Central memory CD8-positive, alpha-beta T cell (primary cell): ENCODE data around the gene SEMA3G.

Experiments used
- ATAC-seq: fragments of 150-1000 bp; cut with Tn5 transposase; replicated peaks from 2 replicates; pipeline ENCODE4 v1.10.0; 2022; ENCODE audit warnings: mild to moderate bottlenecking, moderate FRiP score, moderate number of reproducible peaks; ENCODE audit not compliant: poor library complexity, severe bottlenecking; ENCODE audit errors: extremely low read depth
- DNase-seq, 2 donors: peaks; one replicate each; pipeline ENCODE4 v3.0.0; 2021; ENCODE audit warnings: low spot score in 2 of 2
- H3K27ac Mint-ChIP-seq: one replicate; pipeline ENCODE4 v1.8.0; 2022; ENCODE audit warnings: low read depth, mild to moderate bottlenecking, moderate library complexity, mixed read lengths
- H3K27me3 Mint-ChIP-seq: one replicate; pipeline ENCODE4 v1.8.0; 2022; ENCODE audit warnings: mixed read lengths
- H3K36me3 Mint-ChIP-seq: one replicate; pipeline ENCODE4 v1.8.0; 2022; ENCODE audit warnings: mild to moderate bottlenecking, moderate library complexity, mixed read lengths; ENCODE audit not compliant: insufficient read depth
- H3K4me1 Mint-ChIP-seq: one replicate; pipeline ENCODE4 v1.8.0; 2022; ENCODE audit warnings: mixed read lengths
- H3K4me3 Mint-ChIP-seq: one replicate; pipeline ENCODE4 v1.8.0; 2022; ENCODE audit warnings: mild to moderate bottlenecking, moderate library complexity, mixed read lengths
- H3K9me3 Mint-ChIP-seq: one replicate; pipeline ENCODE4 v1.8.0; 2022; ENCODE audit warnings: mixed read lengths

Gene SEMA3G

DNA sequence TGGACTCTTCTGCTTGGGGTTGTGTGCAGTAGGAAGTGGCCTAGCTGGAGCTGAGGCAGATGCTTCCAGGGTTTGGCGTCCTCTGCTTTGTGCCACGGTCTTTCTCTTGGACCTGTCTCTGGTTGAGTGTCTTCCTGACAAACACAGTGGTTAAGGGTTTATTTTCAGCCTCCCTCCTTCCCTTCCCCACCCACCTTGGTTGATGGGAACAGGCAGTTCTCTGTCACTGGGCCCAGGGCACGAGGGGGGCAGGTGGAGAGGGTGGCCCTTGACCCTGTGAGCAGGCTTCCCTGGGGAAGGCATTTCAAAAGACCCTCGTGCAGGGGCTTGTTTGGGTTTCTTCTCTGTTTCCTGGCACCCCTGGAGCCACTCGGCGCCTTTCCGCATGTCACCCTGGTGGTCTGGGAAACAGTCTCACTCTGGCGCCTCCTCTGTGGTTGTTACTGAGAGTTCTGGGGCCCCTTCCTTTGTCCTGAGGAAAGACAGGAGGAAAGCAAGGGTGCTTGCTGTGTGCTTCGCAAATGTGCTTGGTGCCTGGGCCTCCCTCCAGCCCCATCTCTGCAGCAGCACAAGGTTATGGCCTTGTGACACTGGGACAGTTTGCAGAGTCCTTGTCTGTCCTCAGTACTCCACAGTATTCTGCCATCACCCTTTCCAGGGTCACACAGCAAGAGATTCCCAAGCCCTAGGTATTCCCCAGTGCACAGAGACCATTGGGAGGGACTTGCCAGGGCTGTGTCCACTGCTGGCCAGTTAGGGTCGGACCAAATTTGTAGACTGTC lies 40.0 kb upstream of the SEMA3G start:
- H3K4me3 Mint-ChIP-seq = no peak overlapping the region

DNA sequence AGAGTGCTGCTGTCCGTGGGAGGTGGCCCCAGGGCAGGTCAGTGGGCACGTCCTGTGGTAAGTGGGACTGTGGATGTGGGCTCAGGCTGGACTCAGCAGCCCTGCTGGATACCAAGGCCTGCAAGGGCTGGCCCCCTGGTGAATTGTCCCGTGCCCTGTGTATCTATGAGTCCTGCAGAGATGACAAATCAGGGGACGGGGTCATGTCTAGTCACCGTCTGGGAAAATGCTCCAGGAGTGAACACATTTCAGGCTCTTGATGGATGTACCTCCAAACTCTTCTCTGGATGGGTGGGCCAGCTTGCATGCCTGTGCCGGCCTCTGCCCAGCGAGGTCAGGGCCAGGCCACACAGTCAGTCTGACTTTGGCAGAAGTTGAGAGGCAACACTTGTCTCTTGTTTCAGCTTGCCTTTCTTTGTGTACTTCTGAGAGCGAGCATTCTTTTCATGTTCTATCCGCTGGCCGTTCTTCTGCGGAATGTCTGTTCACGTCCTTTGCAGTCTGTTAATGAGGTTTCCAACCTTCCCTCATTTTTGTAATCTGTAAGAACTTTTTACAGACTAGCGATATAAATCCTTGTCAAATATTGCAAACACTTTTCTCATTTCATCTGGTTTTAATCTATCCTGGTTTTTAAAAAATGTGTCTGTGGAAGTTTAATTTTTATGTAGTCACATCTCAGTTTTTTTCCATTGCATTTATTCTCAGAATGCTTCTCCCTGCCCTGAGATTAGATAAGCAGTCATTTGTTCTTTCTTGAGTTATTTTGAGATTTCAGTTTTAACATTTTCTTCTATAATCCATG lies 38.9 kb upstream of the SEMA3G start:
- H3K27ac Mint-ChIP-seq = no peak overlapping the region
- no peak for DNase-seq
- H3K4me1 Mint-ChIP-seq = no peaks in the 10 kb centered on the region
- no peak for ATAC-seq
- no peak overlapping the region for H3K4me3 Mint-ChIP-seq
- H3K27me3 Mint-ChIP-seq = no peaks in the 10 kb centered on the region
- no peaks in the 10 kb centered on the region for H3K9me3 Mint-ChIP-seq
- peaks cover 32% of the 10 kb centered on the region for H3K36me3 Mint-ChIP-seq

More for the DNA sequence above, 40.0 kb upstream of the SEMA3G start:
- Mint-ChIP-seq H3K4me1 (no peaks in the 10 kb centered on the region), H3K27me3 (no peaks in the 10 kb centered on the region), H3K27ac (no peak overlapping the region), H3K9me3 (no peaks in the 10 kb centered on the region), H3K36me3 (peaks cover 29% of the 10 kb centered on the region)
- ATAC-seq = no peak
- no peak for DNase-seq

DNA sequence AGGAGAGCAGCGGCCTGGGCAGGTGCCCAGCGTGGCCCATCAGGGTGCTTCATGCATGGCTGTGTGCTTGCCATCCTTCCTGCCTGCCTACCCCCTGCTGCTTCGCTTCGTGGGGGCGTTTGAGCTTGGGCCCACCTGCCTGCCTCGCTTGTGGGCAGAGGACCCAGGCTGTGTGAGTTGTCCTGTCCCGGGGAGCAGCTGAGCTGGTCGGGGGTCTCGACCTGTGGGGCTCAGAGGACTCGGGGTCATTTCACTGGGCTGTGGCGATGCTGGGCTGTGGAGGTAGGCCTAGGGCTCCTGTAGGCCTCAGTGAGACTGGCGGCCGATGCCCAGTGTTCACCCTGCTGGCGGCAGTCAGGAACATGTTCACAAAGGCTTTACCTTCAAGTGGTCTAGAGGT lies 38.2 kb upstream of the SEMA3G start:
- no peaks in the 10 kb centered on the region for H3K9me3 Mint-ChIP-seq
- H3K36me3 Mint-ChIP-seq = peaks cover 35% of the 10 kb centered on the region
- no peak for ATAC-seq
- H3K27ac Mint-ChIP-seq = no peak overlapping the region
- no peak overlapping the region for H3K4me3 Mint-ChIP-seq
- DNase-seq = no peak
- H3K4me1 Mint-ChIP-seq = no peaks in the 10 kb centered on the region
- H3K27me3 Mint-ChIP-seq = no peaks in the 10 kb centered on the region

DNA sequence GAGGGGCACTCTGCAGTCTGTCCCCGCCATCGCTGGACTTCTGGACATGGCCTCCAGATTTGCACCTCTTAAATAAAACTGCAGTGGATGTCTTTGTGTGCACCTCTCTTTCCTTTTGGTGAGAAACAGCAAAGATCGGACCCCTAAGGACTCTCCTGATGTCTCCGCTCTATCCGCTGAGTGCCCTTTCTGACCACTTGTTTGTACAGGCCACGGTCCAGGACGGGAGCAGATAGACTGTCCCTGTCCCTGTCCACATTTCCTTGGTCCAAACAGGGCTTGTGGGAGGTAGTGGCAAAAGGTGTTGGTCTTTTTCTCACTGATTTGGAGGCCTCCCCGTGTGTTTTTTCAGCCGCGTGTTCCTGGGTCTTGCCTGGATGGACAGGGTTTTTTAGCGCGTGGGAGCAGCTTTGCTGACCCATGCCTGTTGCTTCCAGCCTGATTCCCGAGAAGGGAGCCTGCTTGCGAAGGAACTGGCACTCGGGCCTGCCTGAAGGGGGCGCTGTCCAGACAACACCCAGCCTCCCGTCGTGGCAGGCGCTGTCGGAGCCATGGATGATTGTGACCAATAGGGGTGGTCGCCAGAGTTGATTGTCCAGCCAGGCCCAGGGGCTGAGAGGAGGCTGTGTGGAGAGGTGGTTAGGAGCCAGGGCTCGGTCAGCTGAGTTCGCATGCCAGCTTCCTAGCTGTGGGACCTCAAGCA lies 37.1 kb upstream of the SEMA3G start:
- Mint-ChIP-seq H3K4me1 (no peaks in the 10 kb centered on the region), H3K36me3 (peaks cover 38% of the 10 kb centered on the region), H3K27me3 (no peaks in the 10 kb centered on the region), H3K4me3 (no peak overlapping the region), H3K27ac (no peak overlapping the region), H3K9me3 (no peaks in the 10 kb centered on the region)
- DNase-seq (no peak), ATAC-seq (no peak)

GRCh38 chr3:52480768-52481715 lies 36.1 kb upstream of the SEMA3G start:
- peak overlapping the region; percentile 18 for H3K27ac Mint-ChIP-seq
- H3K9me3 Mint-ChIP-seq = no peaks in the 10 kb centered on the region
- H3K4me1 Mint-ChIP-seq = no peaks in the 10 kb centered on the region
- no peaks in the 10 kb centered on the region for H3K27me3 Mint-ChIP-seq
- H3K4me3 Mint-ChIP-seq = no peak overlapping the region
- ATAC-seq (no peak), DNase-seq (no peak)
- peaks cover 38% of the 10 kb centered on the region for H3K36me3 Mint-ChIP-seq

- Mint-ChIP-seq H3K27me3 (no peaks in the 10 kb centered on the region), H3K4me1 (no peaks in the 10 kb centered on the region), H3K4me3 (no peak overlapping the region), H3K9me3 (no peaks in the 10 kb centered on the region), H3K27ac (no peak overlapping the region), H3K36me3 (peaks cover 36% of the 10 kb centered on the region)
- ATAC-seq (no peak), DNase-seq (no peak)
Measured at GRCh38 chr3:52479877-52480575, 35.1 kb upstream of the SEMA3G start.

DNA sequence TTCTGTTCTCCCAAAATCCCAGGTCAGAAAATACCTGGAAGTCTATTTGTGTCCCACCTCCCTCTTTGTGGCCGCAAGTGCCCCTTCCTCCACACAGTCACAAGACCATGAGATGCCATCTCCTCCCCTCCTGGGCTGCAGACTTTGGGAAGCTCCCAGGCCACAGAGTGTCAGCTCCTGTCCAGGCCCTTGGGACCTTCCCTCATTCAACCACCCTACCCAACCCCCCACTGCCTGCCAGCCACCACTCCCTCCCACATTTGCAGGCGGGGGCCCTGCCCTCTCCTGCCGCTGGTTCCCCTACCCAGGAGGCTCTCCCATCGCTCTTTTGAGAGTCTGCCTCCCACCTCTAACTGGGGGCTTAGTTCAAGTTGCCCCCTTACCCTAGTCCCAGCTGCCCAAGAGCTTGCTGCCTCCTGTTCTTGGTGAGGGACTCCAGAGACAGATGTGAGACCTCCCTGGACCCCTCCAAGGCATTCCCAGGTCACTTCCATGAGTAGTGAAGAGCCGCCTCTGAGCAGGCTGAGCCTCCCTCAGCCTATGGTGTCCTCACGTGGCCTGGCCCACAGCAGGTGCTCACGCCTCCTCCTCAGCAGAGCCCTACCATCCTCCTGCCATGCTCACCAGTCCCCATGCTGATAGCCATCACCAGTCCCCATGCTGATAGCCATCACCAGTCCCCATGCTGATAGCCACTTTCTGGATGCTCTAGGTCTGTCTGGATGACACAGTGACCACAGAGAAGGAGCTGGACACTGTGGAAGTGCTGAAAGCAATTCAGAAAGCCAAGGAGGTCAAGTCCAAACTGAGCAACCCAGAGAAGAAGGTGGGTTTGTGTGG lies 34.4 kb upstream of the SEMA3G start:
- no peak overlapping the region for H3K27ac Mint-ChIP-seq
- no peak for DNase-seq
- no peaks in the 10 kb centered on the region for H3K4me1 Mint-ChIP-seq

DNA sequence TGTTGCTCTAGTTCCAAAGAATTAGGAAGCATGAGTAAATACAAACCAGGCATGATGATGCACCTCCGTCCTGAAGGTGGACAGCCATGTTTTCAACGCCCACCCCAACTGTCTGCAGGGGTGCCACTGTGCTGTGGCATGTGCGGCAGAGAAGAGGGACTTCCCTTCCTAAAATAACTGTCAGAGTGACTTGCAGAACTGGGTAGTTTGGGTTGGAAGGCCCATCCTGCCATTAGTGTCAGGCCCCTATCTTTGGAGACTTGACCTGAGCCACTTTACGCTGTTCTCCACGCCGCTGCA lies 32.8 kb upstream of the SEMA3G start:
- DNase-seq = no peak
- Mint-ChIP-seq H3K27ac (no peak overlapping the region), H3K27me3 (no peaks in the 10 kb centered on the region), H3K4me1 (no peaks in the 10 kb centered on the region), H3K4me3 (no peak overlapping the region), H3K9me3 (no peaks in the 10 kb centered on the region), H3K36me3 (peaks cover 52% of the 10 kb centered on the region)
- ATAC-seq = no peak

More for the DNA sequence above, 34.4 kb upstream of the SEMA3G start:
- ATAC-seq = no peak
- no peaks in the 10 kb centered on the region for H3K9me3 Mint-ChIP-seq
- H3K27me3 Mint-ChIP-seq = no peaks in the 10 kb centered on the region
- no peak overlapping the region for H3K4me3 Mint-ChIP-seq
- H3K36me3 Mint-ChIP-seq = peaks cover 43% of the 10 kb centered on the region

- Mint-ChIP-seq H3K36me3 (peaks cover 54% of the 10 kb centered on the region), H3K27me3 (no peaks in the 10 kb centered on the region), H3K4me1 (no peaks in the 10 kb centered on the region), H3K9me3 (no peaks in the 10 kb centered on the region), H3K27ac (no peak overlapping the region), H3K4me3 (no peak overlapping the region)
- no peak for DNase-seq
- no peak for ATAC-seq
Measured at GRCh38 chr3:52477076-52477795, 32.3 kb upstream of the SEMA3G start.

DNA sequence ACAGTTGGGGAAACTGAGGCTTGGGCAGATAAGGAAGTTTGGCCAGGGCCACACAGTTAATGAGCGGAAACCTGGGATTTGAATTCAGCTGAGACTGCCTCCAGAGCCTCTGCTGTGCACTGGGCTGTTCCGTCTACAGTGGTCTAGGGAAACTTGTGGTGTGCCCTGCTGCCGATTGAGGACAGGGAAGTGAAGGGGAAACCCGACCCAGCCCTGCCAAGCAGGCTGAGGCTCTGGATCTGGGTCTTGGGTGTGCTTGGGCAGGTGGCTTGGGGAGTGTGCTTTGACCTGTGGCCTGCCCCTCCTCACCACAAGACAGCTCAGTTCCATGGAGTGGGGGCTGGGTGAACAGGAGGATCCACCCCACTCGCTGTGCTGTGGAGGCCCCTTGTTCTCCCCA lies 28.1 kb upstream of the SEMA3G start:
- no peaks in the 10 kb centered on the region for H3K27me3 Mint-ChIP-seq
- ATAC-seq (no peak), DNase-seq (no peak)
- peaks cover 42% of the 10 kb centered on the region for H3K36me3 Mint-ChIP-seq
- no peak overlapping the region for H3K27ac Mint-ChIP-seq
- H3K9me3 Mint-ChIP-seq = no peaks in the 10 kb centered on the region
- peaks cover 9% of the 10 kb centered on the region for H3K4me1 Mint-ChIP-seq
- H3K4me3 Mint-ChIP-seq = no peak overlapping the region
